OCI-LY3 (cell line): ENCODE measurements around the gene ARL2BP.

Experiments
- H2AFZ ChIP-seq: fragments of 200-600, 300-600 bp; shearing (Covaris generic); 2 replicates; pipeline ENCODE4 v1.6.0; 2014; ENCODE audit warnings: antibody characterized with exemption, low read depth, low read length
- H3K27ac ChIP-seq: fragments of 200-600, 300-600 bp; sonication (generic); 2 replicates; pipeline ENCODE4 v1.5.1; 2014; ENCODE audit warnings: mild to moderate bottlenecking, low read length, moderate library complexity, mixed read lengths
- H3K27me3 ChIP-seq: fragments of 200-600, 300-600 bp; sonication (generic); 2 replicates; pipeline ENCODE4 v1.6.1; 2014; ENCODE audit warnings: low read depth, low read length, mixed read lengths
- H3K36me3 ChIP-seq: fragments of 200-600, 300-600 bp; sonication (generic); replicated peaks from 2 replicates; pipeline ENCODE3; 2014; ENCODE audit warnings: low read depth, low read length, mixed read lengths
- H3K4me1 ChIP-seq: fragments of 300-600, 200-600 bp; sonication (generic); 2 replicates; pipeline ENCODE4 v1.6.1; 2014; ENCODE audit warnings: low read length, mixed read lengths
- H3K4me2 ChIP-seq: fragments of 200-600, 300-600 bp; sonication (generic); 2 replicates; pipeline ENCODE4 v1.6.1; 2014; ENCODE audit warnings: low read length, mixed read lengths
- H3K4me3 ChIP-seq: fragments of 300-600, 200-600 bp; sonication (generic); 2 replicates; pipeline ENCODE4 v1.5.1; 2014; ENCODE audit warnings: antibody characterized with exemption, mild to moderate bottlenecking, low read length, moderate library complexity
- H3K79me2 ChIP-seq: fragments of 300-600, 200-600 bp; shearing (Covaris generic); 2 replicates; pipeline ENCODE4 v1.6.1; 2014; ENCODE audit warnings: mild to moderate bottlenecking, low read length, mixed read lengths
- H3K9ac ChIP-seq: fragments of 300-600, 200-600 bp; shearing (Covaris generic); 2 replicates; pipeline ENCODE4 v1.6.0; 2014; ENCODE audit warnings: mild to moderate bottlenecking, low read length, moderate library complexity
- H3K9me3 ChIP-seq: fragments of 200-600, 300-600 bp; shearing (Covaris generic); 2 replicates; pipeline ENCODE4 v1.6.1; 2014; ENCODE audit warnings: low read length, mixed read lengths; ENCODE audit not compliant: insufficient read depth
- H4K20me1 ChIP-seq: fragments of 200-600, 300-600 bp; sonication (generic); 2 replicates; pipeline ENCODE4 v1.6.1; 2016; ENCODE audit warnings: low read length, mixed read lengths; ENCODE audit not compliant: insufficient read depth
- CTCF ChIP-seq: fragments of 200-600, 300-600 bp; sonication (generic); IDR thresholded peaks from 2 replicates; pipeline ENCODE4 v1.5.1; 2014; ENCODE audit warnings: antibody characterized with exemption, low read length, low read depth
- EZH2phosphoT487 ChIP-seq: fragments of 200-600 bp; shearing (Covaris generic); IDR thresholded peaks from 2 replicates; pipeline ENCODE4 v1.6.1; 2018; ENCODE audit warnings: antibody characterized with exemption, mixed run types, low read depth

ARL2BP gene

GRCh38 chr16:57242650-57243049 is 2.4 kb upstream of the ARL2BP start:
- Histone ChIP-seq H2AFZ (no peak overlapping the region), H3K9ac (no peak overlapping the region), H4K20me1 (no peaks in the 10 kb centered on the region), H3K4me2 (no peak overlapping the region), H3K27ac (no peak overlapping the region), H3K9me3 (no peaks in the 10 kb centered on the region), H3K79me2 (no peaks in the 10 kb centered on the region), H3K27me3 (no peaks in the 10 kb centered on the region), H3K36me3 (peaks cover 12% of the 10 kb centered on the region), H3K4me1 (peaks cover 24% of the 10 kb centered on the region), H3K4me3 (no peak overlapping the region)
- no peak for TF ChIP-seq EZH2phosphoT487
- no peak for TF ChIP-seq CTCF

DNA sequence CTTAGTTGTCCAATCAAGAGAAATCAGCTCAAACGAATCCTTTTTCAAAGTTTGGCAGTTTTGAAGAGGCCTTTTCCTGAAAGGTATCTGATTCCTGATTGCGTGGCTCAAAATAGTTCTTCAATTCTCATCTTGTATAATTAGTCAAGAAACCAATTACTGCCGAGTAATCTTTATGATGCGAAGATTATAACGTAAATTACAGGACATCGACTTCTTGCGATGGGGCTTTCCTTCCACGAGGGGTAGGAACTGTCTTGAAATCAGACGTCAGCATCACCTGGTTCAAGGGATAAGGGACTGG is 644 bp upstream of the ARL2BP start:
- Histone ChIP-seq H3K27ac (no peak overlapping the region), H4K20me1 (no peaks in the 10 kb centered on the region), H3K79me2 (no peaks in the 10 kb centered on the region), H3K9ac (peak overlapping the region; percentile 60), H3K4me3 (peak overlapping the region; percentile 80), H2AFZ (peak overlapping the region; percentile 91), H3K27me3 (no peaks in the 10 kb centered on the region), H3K36me3 (peaks cover 5% of the 10 kb centered on the region), H3K4me1 (peaks cover 24% of the 10 kb centered on the region), H3K4me2 (peak overlapping the region; percentile 91), H3K9me3 (no peaks in the 10 kb centered on the region)
- TF ChIP-seq CTCF (no peak), EZH2phosphoT487 (no peak)

GRCh38 chr16:57245472-57246113 is 534 bp downstream of the ARL2BP start:
- peak overlapping the region; percentile 89 for H3K4me2 ChIP-seq
- peak overlapping the region; percentile 80 for H3K4me3 ChIP-seq
- H3K79me2 ChIP-seq: no peaks in the 10 kb centered on the region
- no peak overlapping the region for H3K27ac ChIP-seq
- no peaks in the 10 kb centered on the region for H3K27me3 ChIP-seq
- TF ChIP-seq CTCF (no peak), EZH2phosphoT487 (no peak)
- H3K9me3 ChIP-seq: no peaks in the 10 kb centered on the region
- peak overlapping the region; percentile 70 for H3K9ac ChIP-seq
- no peaks in the 10 kb centered on the region for H4K20me1 ChIP-seq
- H2AFZ ChIP-seq: peak overlapping the region; percentile 59; the same call in 1 of the 2 replicates
- peaks cover 21% of the 10 kb centered on the region for H3K4me1 ChIP-seq
- H3K36me3 ChIP-seq: peaks cover 3% of the 10 kb centered on the region

- Histone ChIP-seq H3K4me3 (no peak overlapping the region), H3K27me3 (no peaks in the 10 kb centered on the region), H2AFZ (no peak overlapping the region), H3K4me2 (no peak overlapping the region), H3K9me3 (peaks cover 8% of the 10 kb centered on the region; the same call in 1 of the 2 replicates), H3K36me3 (peaks cover 23% of the 10 kb centered on the region), H3K4me1 (no peaks in the 10 kb centered on the region), H3K9ac (no peak overlapping the region), H3K27ac (no peak overlapping the region), H4K20me1 (no peaks in the 10 kb centered on the region), H3K79me2 (no peaks in the 10 kb centered on the region)
- TF ChIP-seq CTCF (no peak), EZH2phosphoT487 (no peak)
These were observed 6.3 kb downstream of the ARL2BP start for GRCh38 chr16:57251352-57251751.
